D341Med (cell line): ENCODE measurements around the gene MS4A1.
"Not testable (repeated sequence)": the region's sequence is repeated elsewhere in the genome, so short reads cannot be mapped to it uniquely, and the experiment has no call there.

Experiments
- DNase-seq: peaks from one replicate; pipeline ENCODE4 v3.0.0; 2012; ENCODE audit warnings: low spot score

Gene MS4A1

GRCh38 chr11:60504219-60504905 lies 48.7 kb downstream of the MS4A1 start:
- no peak for DNase-seq

GRCh38 chr11:60509609-60510008 lies 54.0 kb downstream of the MS4A1 start:
- DNase-seq: not testable (repeated sequence)

GRCh38 chr11:60510209-60510608 lies 54.6 kb downstream of the MS4A1 start:
- DNase-seq: not testable (repeated sequence)

- DNase-seq: no peak
These were observed 55.7 kb downstream of the MS4A1 start for GRCh38 chr11:60511393-60511792.

- DNase-seq: no peak
These were observed 57.1 kb downstream of the MS4A1 start for GRCh38 chr11:60512651-60513225.

- no peak for DNase-seq
These were observed 58.1 kb downstream of the MS4A1 start for GRCh38 chr11:60513496-60514460.

GRCh38 chr11:60515144-60515855 lies 59.7 kb downstream of the MS4A1 start, which contains the start of gene MS4A13:
Gene MS4A13, plus strand, starts transcription at chr11:60515392. Its CDS starts 2,692 bp downstream, at chr11:60518084.
- DNase-seq: peak; percentile 23
